ENCODE measurements around the gene ENOSF1.
"Not testable (repeated sequence)": the region's sequence is repeated elsewhere in the genome, so short reads cannot be mapped to it uniquely, and the experiment has no call there.

Gene ENOSF1, protein sequence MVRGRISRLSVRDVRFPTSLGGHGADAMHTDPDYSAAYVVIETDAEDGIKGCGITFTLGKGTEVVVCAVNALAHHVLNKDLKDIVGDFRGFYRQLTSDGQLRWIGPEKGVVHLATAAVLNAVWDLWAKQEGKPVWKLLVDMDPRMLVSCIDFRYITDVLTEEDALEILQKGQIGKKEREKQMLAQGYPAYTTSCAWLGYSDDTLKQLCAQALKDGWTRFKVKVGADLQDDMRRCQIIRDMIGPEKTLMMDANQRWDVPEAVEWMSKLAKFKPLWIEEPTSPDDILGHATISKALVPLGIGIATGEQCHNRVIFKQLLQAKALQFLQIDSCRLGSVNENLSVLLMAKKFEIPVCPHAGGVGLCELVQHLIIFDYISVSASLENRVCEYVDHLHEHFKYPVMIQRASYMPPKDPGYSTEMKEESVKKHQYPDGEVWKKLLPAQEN

DNA sequence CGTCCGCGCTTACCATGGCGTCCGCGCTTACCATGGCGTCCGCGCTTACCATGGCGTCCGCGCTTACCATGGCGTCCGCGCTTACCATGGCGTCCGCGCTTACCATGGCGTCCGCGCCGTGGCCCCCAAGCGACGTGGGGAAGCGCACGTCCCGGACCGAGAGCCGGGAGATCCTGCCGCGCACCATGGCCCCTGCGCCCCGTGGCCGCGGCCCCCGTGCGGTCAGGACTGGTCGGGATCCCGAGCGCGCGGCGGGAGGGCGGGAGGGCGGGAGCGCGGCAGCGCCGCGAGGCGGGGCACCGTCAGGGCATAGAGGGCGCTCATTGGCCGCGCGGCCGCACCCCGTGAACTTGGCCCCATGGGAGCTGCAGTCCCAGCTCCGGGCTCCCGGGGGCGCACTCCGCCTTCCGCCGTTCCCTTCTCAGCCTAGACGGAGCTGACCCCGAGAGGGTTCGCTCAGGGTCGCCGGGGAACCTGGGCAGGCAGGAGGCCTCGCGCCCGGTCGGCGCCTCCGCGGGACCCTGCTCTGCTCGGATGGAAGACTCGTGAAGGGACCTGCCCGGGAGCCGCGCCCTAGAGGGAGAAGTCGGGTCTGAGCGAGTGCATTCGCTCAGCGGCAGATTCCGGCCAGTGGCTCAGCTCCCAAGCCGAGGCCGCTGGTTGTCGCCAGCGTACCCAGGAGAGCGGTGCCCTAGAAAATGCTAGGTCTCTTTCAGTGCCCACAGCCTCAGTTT is at the start of gene ENOSF1:
TSS of gene ENOSF1 (minus strand) at position 230 of the 734 bp plus-strand sequence. CDS start at position 187, 43 bp downstream.
- no peak for FAIRE-seq

- not testable (repeated sequence) for FAIRE-seq
Observed at GRCh38 chr18:759864-760263, 47.4 kb upstream of the ENOSF1 start.

- FAIRE-seq = no peak
Observed at GRCh38 chr18:755506-755905, 43.1 kb upstream of the ENOSF1 start.

DNA sequence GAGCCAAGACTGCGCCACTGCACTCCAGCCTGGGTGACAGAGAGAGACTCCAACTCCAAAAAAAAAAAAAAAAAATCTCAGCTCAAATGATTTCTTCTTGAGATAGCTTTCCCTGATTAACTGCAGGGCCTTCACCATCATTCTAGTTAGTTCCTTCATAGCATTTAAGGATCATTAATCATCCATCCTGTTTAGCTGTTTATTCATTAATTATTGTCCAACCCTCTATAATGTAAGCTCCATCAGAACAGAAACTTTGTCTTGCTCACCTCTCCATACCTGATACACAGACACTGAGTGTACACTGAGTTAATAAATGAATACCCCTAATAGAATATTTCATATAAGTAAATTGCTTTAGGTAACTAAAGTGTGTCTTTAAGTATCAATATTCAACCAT is 42.2 kb upstream of the ENOSF1 start:
- no peak for FAIRE-seq

DNA sequence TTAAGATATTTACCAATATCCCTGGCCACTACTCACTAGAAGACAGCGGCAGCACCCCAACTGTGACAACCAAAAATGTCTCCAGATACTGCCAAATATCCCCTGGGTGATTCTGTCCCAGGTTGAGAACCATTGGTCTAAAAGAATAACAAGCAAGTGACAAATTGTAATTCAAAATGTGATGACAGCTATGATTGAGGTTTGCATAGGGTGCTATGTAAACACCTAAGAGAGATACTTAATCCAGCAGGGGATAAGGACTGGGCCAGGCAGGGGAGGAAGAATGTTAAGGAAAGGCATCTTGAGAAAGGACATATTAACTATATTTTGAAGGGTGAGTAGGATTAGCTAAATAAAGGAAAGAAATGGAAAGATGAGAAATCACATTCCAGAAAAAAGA is 38.0 kb upstream of the ENOSF1 start:
- FAIRE-seq = no peak

DNA sequence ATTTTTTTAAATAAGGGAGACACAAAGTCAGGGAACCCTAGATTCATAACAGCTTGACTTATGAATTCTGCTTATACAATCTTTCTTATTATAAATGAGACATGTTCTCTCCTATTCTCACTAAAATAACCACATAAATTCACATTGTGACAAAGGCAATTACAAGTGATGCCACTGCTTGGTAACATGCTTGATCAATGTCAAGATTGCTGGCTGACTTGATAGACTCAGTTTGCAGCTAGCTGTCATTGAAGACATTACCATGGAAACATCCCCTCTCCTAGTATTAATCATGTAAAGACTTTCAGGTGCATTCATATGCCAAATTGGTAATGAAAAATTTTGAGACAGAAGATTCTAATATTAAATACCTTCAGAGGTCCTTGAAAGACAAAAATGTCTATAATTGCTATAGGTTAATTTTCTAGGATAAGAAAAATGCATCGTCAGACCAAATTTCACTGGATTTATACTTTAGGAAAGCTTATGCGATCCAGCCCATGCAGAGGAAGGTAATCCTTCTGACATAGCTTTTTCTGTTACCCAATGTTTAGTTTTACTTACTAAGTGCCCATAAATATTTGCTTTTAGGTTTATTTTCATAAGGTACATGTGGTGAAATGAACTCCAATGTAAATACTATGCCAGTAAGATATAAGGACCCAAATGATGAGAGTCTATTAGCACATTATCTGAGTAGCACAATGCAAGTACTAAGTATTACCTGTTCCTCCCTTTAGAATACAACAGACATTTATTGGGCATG is 32.6 kb upstream of the ENOSF1 start:
- FAIRE-seq = no peak

- FAIRE-seq = no peak
Observed at GRCh38 chr18:741931-742512, 29.6 kb upstream of the ENOSF1 start.

GRCh38 chr18:732371-732770 is 19.9 kb upstream of the ENOSF1 start:
- FAIRE-seq = no peak

- no peak for FAIRE-seq
Observed at GRCh38 chr18:731185-731584, 18.8 kb upstream of the ENOSF1 start.

- no peak for FAIRE-seq
Observed at GRCh38 chr18:730692-731091, 18.3 kb upstream of the ENOSF1 start.

- FAIRE-seq = not testable (repeated sequence)
Observed at GRCh38 chr18:730120-730519, 17.7 kb upstream of the ENOSF1 start.

DNA sequence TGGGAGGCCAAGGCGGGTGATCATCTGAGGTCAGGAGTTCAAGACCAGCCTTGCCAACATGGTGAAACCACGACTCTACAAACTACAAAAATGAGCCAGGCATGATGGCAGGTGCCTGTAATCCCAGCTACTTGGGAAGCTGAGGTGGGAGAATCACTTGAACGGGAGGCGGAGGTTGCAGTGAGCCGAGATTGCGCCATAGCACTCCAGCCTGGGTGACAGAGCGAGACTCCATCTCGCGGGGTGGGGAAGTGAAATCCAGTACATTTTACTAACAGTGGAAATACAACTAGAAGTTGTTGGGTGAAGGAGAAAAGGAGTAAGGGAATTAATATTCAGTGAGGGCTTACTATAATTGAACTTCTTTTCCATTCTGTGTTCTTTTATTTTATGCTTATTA is 13.2 kb upstream of the ENOSF1 start:
- no peak for FAIRE-seq

DNA sequence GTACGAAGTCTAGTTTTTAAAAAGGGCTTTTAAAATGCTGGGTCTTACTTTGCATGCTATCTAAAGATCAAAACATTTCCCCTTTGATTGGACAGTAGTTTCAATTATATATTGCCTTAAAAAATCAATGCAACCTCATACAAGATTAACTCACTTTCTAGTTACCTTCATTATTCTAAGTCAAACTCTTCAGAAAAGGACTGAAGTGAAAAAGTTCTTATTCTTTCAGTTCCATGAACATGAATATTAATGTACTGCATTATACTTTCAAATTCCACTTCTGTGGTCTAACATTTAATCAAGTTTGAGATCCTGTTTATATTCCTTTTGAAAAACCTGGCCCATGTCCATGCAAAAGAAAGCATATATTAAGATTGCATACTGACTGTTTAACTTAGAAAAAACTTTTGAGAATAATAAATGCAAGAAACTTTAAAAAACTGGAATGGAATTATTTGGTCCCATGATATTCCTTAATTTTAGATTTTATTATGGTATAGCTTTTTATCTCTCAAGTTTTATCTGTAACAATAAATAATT is 11.2 kb upstream of the ENOSF1 start:
- no peak for FAIRE-seq

DNA sequence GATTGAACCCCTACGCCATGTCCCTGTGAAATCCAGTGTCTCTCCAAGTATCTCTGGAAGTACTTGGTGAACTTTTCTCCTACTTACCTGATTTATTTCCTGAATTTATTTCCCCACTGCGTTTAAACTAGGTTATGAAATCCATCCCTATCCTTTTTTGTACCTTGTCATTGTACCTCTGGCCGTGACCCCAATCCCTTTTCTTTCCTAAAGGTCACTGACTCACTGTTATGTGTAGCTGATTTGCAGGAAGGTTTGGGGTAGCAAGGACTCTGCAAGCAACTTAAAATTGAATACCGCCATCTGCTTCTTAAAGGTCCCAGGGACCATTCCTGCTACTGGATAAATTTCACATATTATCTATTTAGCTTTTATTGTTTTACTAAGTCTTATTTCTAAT is 4.6 kb upstream of the ENOSF1 start:
- FAIRE-seq = no peak

DNA sequence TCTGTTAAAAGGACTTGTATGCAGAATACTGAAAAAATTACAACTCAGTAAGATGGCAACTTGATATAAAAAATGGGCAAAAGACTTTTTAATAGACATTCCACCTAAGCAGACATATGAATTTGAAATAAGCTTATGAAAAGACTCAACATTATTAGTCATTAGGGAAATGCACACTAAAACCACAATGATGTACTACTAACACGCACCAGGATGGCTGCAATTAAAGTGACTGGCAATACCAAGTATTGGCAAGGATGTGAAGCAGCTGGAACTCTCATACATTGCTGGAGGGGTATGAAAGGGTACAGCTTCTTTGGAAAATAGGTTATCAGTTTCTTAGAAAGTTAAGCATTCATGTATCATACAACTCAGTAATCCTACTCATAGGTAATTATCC is 3.2 kb upstream of the ENOSF1 start:
- no peak for FAIRE-seq

DNA sequence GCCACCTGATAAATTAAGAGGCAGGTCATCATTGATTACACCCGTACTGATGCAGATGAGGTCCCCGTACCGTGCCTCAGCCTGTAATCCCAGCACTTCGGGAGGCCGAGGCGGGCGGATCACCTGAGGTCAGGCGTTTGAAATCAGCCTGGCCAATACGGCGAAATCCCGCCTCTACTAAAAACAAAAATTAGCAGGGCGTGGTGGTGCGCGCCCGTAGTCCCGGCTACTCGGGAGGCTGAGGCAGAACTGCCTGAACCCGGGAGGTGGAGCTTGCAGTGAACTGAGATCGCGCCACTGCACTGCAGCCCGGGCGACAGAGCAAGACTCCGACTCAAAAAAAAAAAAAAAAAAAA is 683 bp upstream of the ENOSF1 start:
- no peak for FAIRE-seq

GRCh38 chr18:711657-712400 is 601 bp downstream of the ENOSF1 start:
- no peak for FAIRE-seq

- FAIRE-seq = no peak
Observed at GRCh38 chr18:711310-711656, 1.1 kb downstream of the ENOSF1 start.

GRCh38 chr18:710418-711300 is 1.8 kb downstream of the ENOSF1 start:
- no peak for FAIRE-seq

DNA sequence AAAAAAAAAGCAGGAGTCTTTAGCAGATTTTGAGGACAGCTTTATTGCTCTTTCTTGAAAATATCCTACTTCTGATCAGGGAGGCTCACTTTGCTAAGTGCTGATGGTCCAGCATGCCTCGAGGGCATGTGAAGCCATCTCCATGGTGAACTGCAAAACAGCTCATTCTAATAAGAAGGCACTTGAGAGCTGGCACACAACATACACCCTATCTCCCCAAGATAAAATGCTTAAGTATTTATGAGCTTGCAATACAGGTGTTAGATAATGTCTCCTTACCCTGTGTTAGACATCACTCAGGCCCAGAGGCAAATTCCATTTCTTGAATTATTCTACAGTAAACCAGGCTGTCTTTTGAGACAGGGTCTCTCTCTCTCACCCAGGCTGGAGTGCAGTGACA is 2.7 kb downstream of the ENOSF1 start:
- no peak for FAIRE-seq

GRCh38 chr18:708096-708495 is 4.3 kb downstream of the ENOSF1 start:
- FAIRE-seq = no peak
